ENCODE measurements around the gene PCSK6.

PCSK6 gene

GRCh38 chr15:101469520-101470288 lies 19.8 kb downstream of the PCSK6 start:
- ATAC-seq, result no peak
- no peak for TF ChIP-seq POU6F1 (CRISPR knock-in tag; IDR thresholded peaks at IDR 0.05; ENCODE audit: borderline replicate concordance, low read depth)
- TF ChIP-seq ZC3H10 (CRISPR knock-in tag; IDR thresholded peaks at IDR 0.05), result no peak
- no peak for TF ChIP-seq CSRNP3 (CRISPR knock-in tag; IDR thresholded peaks at IDR 0.05)
- no peak for TF ChIP-seq PPARA (CRISPR knock-in tag; IDR thresholded peaks at IDR 0.05; ENCODE audit: borderline replicate concordance)
- no peak for TF ChIP-seq CREB5 (CRISPR knock-in tag; IDR thresholded peaks at IDR 0.05; ENCODE audit: low read depth)
- no peak for TF ChIP-seq ESRRG (CRISPR knock-in tag; IDR thresholded peaks at IDR 0.05)

- TF ChIP-seq CSRNP3 (CRISPR knock-in tag; IDR thresholded peaks at IDR 0.05) (no peak), ZNF565 (CRISPR knock-in tag; conservative IDR thresholded peaks at IDR 0.05; ENCODE audit: low read depth) (no peak), TCF4 (CRISPR knock-in tag; IDR thresholded peaks at IDR 0.05; ENCODE audit: borderline replicate concordance) (no peak), GLIS3 (CRISPR knock-in tag; IDR thresholded peaks at IDR 0.05) (no peak), CREB5 (CRISPR knock-in tag; IDR thresholded peaks at IDR 0.05; ENCODE audit: low read depth) (no peak), PPARA (CRISPR knock-in tag; IDR thresholded peaks at IDR 0.05; ENCODE audit: borderline replicate concordance) (no peak), ZC3H10 (CRISPR knock-in tag; IDR thresholded peaks at IDR 0.05) (no peak), BACH2 (CRISPR knock-in tag; IDR thresholded peaks at IDR 0.05; ENCODE audit: borderline replicate concordance) (no peak), ZNF70 (CRISPR knock-in tag; IDR thresholded peaks at IDR 0.05) (no peak), PATZ1 (CRISPR knock-in tag; IDR thresholded peaks at IDR 0.05; ENCODE audit: borderline replicate concordance) (no peak), SNAI2 (CRISPR knock-in tag; IDR thresholded peaks at IDR 0.05) (no peak), RARB (CRISPR knock-in tag; IDR thresholded peaks at IDR 0.05) (no peak), ZFP3 (CRISPR knock-in tag; IDR thresholded peaks at IDR 0.05) (no peak), ISL1 (CRISPR knock-in tag; IDR thresholded peaks at IDR 0.05) (no peak), POU6F1 (CRISPR knock-in tag; IDR thresholded peaks at IDR 0.05; ENCODE audit: borderline replicate concordance, low read depth) (no peak), ZFP30 (CRISPR knock-in tag; IDR thresholded peaks at IDR 0.05) (no peak), ESRRG (CRISPR knock-in tag; IDR thresholded peaks at IDR 0.05) (no peak), ZNF8 (CRISPR knock-in tag; IDR thresholded peaks at IDR 0.05) (no peak), OSR1 (CRISPR knock-in tag; IDR thresholded peaks at IDR 0.05) (no peak), TSHZ2 (CRISPR knock-in tag; IDR thresholded peaks at IDR 0.05) (no peak)
Observed at GRCh38 chr15:101466188-101466587, 23.3 kb downstream of the PCSK6 start.

More at GRCh38 chr15:101466188-101466587, 23.3 kb downstream of the PCSK6 start:
- no peak for ATAC-seq

Data from SK-N-SH treated with all-trans-retinoic acid at 6 μM for 48 hours (cell line).